Cardiac septum (tissue), 1 donor: ENCODE measurements around the gene RAB15. TPM values are rescaled to one million over a fixed set of nuclear protein-coding genes. Genes with fewer than 3 reads are reported as not detected.
"Not testable (repeated sequence)": the region's sequence is repeated elsewhere in the genome, so short reads cannot be mapped to it uniquely, and the experiment has no call there.

ENCODE experiments used
- DNase-seq: peaks from one replicate; pipeline ENCODE4 v3.0.0-alpha.2; 2020; ENCODE audit warnings: low spot score
- intact Hi-C: fragments of 100-400 bp; cut with DNase I; formaldehyde crosslinking; loops from one replicate; pipeline ENCODE4 v1.14.0; 2022
- total RNA-seq: library from RNA; stranded (reverse); fragmentation: NEBNext Ultra II Directional; extraction: Animal tissue kit (Norgen Biotek cat#: 25700); gene quantifications from one replicate; pipeline ENCODE4 v1.2.1, GENCODE V29; 2021
- donor health status: DM: no; HTN: no; CAD: no.

Gene RAB15
- total RNA-seq, 1 donor from 2014 or later: 60.8 TPM

DNA sequence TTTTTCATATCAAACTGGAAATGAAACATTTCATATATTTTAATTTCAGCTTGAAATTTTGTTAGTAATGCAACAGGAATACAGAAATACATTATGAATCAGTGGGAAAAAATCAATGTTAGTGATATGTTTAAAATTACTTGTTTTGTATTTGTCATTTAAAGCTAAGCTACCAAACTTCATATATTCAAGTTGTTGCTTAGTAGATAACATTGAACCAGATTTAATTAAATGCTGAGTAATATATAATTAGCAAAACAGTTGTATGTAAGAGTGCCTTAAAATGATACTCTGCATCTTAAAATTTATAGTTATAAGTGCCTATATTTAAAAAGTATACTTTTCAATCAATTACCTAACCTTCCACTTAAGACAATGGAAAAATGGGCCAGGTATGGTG, 52.9 kb downstream of the RAB15 start:
- intact Hi-C loops: no loop called here
- no peak for DNase-seq

DNA sequence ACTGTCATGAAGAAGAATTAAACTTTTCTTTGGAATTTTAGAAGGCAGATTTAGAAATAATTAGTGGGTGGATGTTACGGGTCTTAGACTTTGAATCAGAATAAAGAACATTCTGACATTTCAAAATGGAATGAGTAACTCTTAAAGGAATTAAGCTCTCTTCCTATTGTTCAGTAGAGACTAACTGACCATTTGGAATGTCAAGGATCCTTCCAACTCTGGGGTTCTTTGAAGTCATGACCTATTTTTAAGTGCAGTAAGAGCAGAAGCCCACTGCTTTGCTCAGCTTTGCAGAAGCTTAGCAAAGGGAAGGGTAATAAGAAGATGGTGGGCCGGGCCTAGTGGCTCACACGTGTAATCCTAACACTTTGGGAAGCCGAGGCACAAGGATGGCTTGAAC, 53.9 kb downstream of the RAB15 start:
- intact Hi-C loops: no loop called here
- no peak for DNase-seq

DNA sequence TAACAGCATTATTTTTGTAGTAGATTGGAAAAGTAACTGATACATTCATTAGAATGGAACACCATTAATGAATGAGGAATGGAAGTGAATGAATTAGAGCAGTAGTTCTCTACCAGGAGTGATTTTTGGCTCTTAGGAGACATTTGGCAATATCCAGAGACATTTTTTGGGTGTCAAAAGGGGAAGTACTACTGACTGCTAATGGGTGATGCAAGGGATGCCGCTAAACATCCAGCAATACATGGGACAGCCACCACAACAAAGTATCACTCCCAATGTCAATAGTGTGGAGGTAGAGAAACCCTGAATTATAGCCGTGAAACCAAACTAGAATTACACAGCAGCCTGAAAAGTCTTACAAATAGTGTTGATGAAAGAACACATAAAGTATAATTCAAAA, 56.3 kb downstream of the RAB15 start:
- intact Hi-C loops: no loop called here
- DNase-seq: no peak

DNA sequence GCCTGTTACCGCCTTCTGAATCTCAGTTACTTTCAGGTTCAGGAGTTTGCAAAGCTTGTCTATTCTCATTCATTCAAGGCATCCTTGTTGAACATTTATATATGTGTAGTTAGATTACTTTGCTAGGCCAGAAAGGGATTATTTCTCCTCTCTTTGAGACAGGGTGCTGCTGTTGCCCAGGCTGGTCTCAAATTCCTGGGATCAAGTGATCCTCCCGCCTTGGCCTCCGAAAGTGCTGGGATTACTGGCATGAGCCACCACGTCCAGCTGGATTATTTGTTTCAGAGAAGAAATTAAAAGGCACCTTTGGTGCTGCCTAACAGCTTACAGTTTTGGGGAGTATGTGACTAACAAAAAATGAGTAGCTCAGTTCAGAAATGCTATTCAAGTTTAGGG, 57.1 kb downstream of the RAB15 start:
- intact Hi-C loops: no loop called here
- no peak for DNase-seq

DNA sequence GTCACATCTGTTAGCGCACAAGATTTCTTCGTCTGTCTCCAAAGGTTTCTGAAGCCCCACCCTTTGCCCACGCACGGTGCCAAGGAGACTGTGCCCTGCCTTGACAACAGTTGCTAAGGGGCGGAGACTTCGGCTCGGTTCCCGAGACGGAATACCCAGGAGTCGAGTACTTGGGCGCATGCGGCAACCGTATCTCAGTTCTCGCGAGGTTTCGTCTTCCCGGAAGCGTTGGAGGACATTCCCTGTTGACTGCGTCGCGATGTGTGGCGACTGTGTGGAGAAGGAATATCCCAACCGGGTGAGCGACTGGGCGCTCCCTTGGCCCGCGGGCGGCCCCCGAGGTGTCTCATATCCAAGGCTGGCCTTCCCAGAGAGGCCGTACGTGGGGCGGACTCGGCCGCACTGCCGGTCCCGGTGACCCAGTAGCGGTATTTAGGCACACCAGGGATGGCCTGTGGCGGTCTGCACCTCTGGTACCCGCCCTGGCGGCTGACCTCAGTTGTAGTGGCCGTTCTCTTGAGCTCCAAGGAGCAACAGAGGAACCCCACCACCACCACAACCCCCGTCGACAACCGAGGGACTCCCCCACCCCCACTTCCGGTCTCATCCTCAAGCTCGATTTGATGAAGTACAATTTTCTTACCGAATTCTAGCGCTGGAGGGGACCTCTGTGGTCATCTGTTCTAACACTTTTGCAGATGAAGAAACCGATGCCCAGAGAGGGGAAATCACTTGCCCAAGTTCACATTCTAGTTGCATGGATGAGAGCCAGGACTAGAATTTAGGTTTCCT, 57.7 kb downstream of the RAB15 start, which contains the start of gene CHURC1:
Gene CHURC1 (plus strand): TSS at position 219 of the 792 bp plus-strand sequence. CDS start 41 bp downstream, at position 260.
- intact Hi-C loops: loop anchor here (5.0 kb wide), 1 partner anchor 58 kb away; the partner anchor contains the start of gene RAB15

DNA sequence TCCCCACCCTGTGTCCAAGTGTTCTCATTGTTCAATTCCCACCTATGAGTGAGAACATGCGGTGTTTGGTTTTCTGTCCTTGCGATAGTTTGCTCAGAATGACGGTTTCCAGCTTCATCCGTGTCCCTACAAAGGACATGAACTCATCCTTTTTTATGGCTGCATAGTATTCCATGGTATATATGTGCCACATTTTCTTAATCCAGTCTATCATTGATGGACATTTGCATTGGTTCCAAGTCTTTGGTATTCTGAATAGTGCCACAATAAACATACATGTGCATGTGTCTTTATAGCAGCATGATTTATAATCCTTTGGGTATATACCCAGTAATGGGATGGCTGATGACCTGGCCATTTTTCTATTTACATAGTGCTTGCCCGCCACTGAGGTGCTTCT, 58.7 kb downstream of the RAB15 start:
- not testable (repeated sequence) for DNase-seq
- intact Hi-C loops: loop anchor here (5.0 kb wide), 1 partner anchor 59 kb away; the partner anchor contains the start of gene RAB15

More for the DNA sequence above, 57.7 kb downstream of the RAB15 start, which contains the start of gene CHURC1:
- DNase-seq: peak; percentile 99

DNA sequence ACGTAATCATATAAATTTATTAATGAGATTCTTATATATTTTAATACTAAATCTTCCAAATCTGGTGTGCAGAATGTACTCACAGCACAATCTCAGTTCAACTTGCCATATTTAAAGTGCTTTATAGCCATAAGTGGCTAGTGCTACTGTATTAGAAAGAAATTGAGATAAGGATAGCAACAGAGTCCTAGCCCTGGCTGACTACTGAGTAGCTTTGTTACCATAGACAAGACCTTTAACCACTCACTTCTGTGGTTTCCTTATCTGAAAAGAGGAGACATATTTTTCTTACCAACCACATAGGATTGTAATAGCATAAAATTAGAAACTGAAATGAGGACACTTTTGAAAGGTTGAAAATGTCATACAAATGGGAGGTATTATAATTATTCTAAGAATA, 59.9 kb downstream of the RAB15 start:
- intact Hi-C loops: loop anchor here (5.0 kb wide), 1 partner anchor 60 kb away; the partner anchor contains the start of gene RAB15

DNA sequence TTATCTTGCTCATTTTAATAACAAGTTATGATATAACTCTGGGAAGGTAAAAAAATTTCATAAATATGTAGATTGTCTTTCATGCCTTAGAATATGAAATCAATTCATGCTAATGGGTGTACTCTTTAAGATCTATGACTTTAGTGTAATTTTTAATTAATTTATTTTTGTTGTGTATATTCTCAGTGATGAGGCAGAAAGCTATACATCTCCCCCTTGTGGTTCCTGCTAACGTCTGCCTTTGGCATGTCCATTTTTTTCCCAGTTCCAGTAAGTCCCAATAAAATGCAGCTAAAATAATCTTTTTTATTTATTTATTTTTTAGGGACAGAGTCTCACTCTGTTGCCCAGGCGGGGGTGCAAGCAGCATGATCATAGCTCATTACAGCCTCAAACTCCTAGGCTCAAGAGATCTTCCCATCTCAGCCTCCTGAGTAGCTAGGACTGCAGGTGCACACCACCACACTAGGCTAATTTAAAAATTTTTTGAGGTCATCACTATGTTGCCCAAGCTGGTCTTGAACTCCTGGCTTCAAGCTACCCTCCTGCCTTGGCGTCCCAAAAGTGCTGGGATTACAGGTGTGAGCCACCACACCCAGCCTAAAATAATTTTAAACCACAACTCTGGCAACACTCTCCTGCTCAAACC, 61.2 kb downstream of the RAB15 start:
- DNase-seq: no peak
- intact Hi-C loops: loop anchor here (5.0 kb wide), 1 partner anchor 61 kb away; the partner anchor contains the start of gene RAB15

More for the DNA sequence above, 59.9 kb downstream of the RAB15 start:
- no peak for DNase-seq

DNA sequence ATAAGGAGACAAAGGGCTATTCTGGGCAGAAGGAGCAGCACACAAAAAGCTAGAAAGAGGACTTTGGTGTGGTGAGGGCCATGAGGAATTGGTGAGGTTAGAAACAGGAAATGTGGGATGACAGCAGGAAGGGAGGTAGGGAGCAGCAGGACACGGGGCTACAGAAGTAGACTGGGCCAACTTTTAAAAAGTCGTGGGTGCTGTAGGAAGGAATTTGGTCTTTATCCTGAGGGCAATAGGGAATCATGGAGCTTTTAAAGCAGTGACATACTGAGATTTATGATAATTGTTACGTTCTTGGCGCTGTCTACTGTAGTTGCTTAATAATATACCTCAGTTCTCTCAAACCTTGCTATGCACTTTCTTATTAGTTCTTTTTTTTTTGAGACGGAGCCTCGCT, 66.1 kb downstream of the RAB15 start:
- intact Hi-C loops: no loop called here
- DNase-seq: no peak

DNA sequence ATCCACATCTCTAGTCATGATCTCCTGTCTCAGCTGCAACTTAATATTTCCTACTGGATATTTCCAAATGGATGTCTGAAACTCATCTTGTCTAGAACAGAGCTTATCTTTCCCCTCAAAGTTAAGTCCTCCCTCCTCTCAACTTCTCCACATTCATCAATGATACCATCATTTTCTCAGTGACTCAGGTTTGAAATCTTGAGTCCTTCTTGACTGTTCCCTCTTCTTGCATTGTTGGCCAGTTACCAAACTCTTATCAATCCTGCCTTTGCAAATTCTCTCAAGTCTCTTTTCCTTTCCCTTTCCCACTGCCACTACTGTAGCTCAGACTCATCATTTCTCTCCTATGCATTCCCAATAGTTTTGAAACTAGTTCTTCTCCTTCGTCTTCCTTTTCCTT, 72.2 kb downstream of the RAB15 start:
- no peak for DNase-seq
- intact Hi-C loops: no loop called here

Other genes starting within 250 kb of the RAB15 start
- 113 TPM for gene SPTB, start 92.4 kb downstream of the RAB15 start, total RNA-seq
- gene CHURC1, start 57.9 kb downstream of the RAB15 start, total RNA-seq: 82.6 TPM
- not detected for gene GPX2, start 29.6 kb downstream of the RAB15 start, total RNA-seq
- gene FNTB, start 14.6 kb upstream of the RAB15 start, total RNA-seq: 18.7 TPM
- gene MAX, start 130.2 kb upstream of the RAB15 start, total RNA-seq: 80.8 TPM